Small intestine (tissue), 16 donors: Measurements from ENCODE around the gene DOC2B. TPM values are rescaled to one million over a fixed set of nuclear protein-coding genes. Genes with fewer than 3 reads are reported as not detected.

Experiments
- DNase-seq, 2 donors: peaks; one replicate each; pipeline versions ENCODE4 v3.0.0 to v3.0.0-alpha.2; 2013
- FAIRE-seq: peaks from 2 replicates; lab custom pipeline; 2012; peaks lifted over from hg19 to GRCh38; lab: Jason Lieb, UNC
- H3K27ac ChIP-seq, 3 donors: one replicate each; pipeline ENCODE4 v1.5.1; 2013; ENCODE audit warnings: low read length in 2 of 3, mild to moderate bottlenecking in 2 of 3, control low read depth in 1 of 3, inconsistent platforms in 1 of 3, low read depth in 1 of 3, moderate library complexity in 1 of 3
- H3K27me3 ChIP-seq, 3 donors: one replicate each; pipeline ENCODE4 v1.6.1; 2013; ENCODE audit warnings: low read length in 3 of 3, inconsistent platforms in 1 of 3; ENCODE audit not compliant: control insufficient read depth in 3 of 3, insufficient read depth in 3 of 3
- H3K36me3 ChIP-seq, 3 donors: one replicate each; pipeline ENCODE4 v1.6.1; 2013; ENCODE audit warnings: low read length in 3 of 3, inconsistent platforms in 1 of 3, low read depth in 1 of 3, mild to moderate bottlenecking in 1 of 3, moderate library complexity in 1 of 3; ENCODE audit not compliant: control insufficient read depth in 3 of 3, insufficient read depth in 2 of 3
- H3K4me1 ChIP-seq, 3 donors: one replicate each; pipeline ENCODE4 v1.6.1; 2013; ENCODE audit warnings: low read length in 2 of 3, inconsistent platforms in 1 of 3, low read depth in 1 of 3, mild to moderate bottlenecking in 1 of 3, moderate library complexity in 1 of 3; ENCODE audit not compliant: control insufficient read depth in 3 of 3, insufficient read depth in 2 of 3
- H3K4me3 ChIP-seq, 3 donors: one replicate each; pipeline ENCODE4 v1.5.1; 2013; ENCODE audit warnings: low read length in 3 of 3, control low read depth in 1 of 3, inconsistent platforms in 1 of 3, low read depth in 1 of 3, mild to moderate bottlenecking in 1 of 3, moderate library complexity in 1 of 3
- H3K9me3 ChIP-seq, 2 donors: one replicate each; pipeline ENCODE4 v1.6.1; 2013; ENCODE audit warnings: low read depth in 1 of 2, low read length in 1 of 2; ENCODE audit not compliant: control insufficient read depth in 2 of 2, insufficient read depth in 1 of 2
- WGBS, 3 donors: extraction: QIAGEN DNeasy Blood & Tissue Kit; methylation state at CpG; one replicate each; pipeline ENCODE4 v1.1.7; 2013; 5-methylcytosine and 5-hydroxymethylcytosine counted together
- long read RNA-seq, 10 donors: transcript quantifications; one replicate each; lab custom pipeline, GENCODE V29; 2026
- polyA plus RNA-seq, 4 donors: library from polyadenylated mRNA; stranded (reverse) in 3 of 4; unstranded in 1 of 4; fragments of 200-250 nt in 3 of 4; fragments of 120-200 nt in 1 of 4; gene quantifications; one replicate each; pipeline versions ENCODE4 v1.2.1 to v1.2.3, GENCODE V29; 2013
- donor health status: healthy with polysubstance abuse.
- donor health status: control.
- donor health status: control.
- donor health status: Bipolar disorder and iron deficiency.
- donor health status: healthy.

The DOC2B gene
- polyA plus RNA-seq: 10 to 100 TPM in 1 of 4 donors, 1 to 10 TPM in 1, under 1 TPM in 2; under 0.01 to 12.7 (median 0.91) TPM
- long read RNA-seq, donor 1: 0 reads
- long read RNA-seq, donor 2: 0 reads
- long read RNA-seq, donor 3: 0 reads
- long read RNA-seq, donor 4: 0 reads
- long read RNA-seq, donor 5: 0 reads
- long read RNA-seq, donor 6: 0 reads
- long read RNA-seq, donor 7, full-length matches to known transcripts: 1 of 1 reads
- long read RNA-seq, donor 7, partial matches to known transcripts: 0 of 1 reads
- long read RNA-seq, donor 7, other reads (novel, unspliced or antisense): 0 of 1 reads
- long read RNA-seq, donor 8: 0 reads
- long read RNA-seq, donor 9: 0 reads
- long read RNA-seq, donor 10, full-length matches to known transcripts: 2 of 2 reads
- long read RNA-seq, donor 10, partial matches to known transcripts: 0 of 2 reads
- long read RNA-seq, donor 10, other reads (novel, unspliced or antisense): 0 of 2 reads

- H3K27me3 ChIP-seq: peaks cover 16 to 62% (median 20%) of the 10 kb centered on the region in 3 donors
- WGBS, 3 donors: 4 to 9% (median 4%) methylated on average over 61 to 120 of the region's 120 CpGs
- FAIRE-seq (no peak), DNase-seq (peak; percentile 25 to 54)
- peak within 1 kb of the TSS in 1 of 3 donors; percentile 29 for H3K4me3 ChIP-seq
- no peaks in the 10 kb centered on the region for H3K36me3 ChIP-seq
- H3K9me3 ChIP-seq: no peaks in the 10 kb centered on the region
- peak within 1 kb of the TSS in 1 of 3 donors; percentile 6 for H3K27ac ChIP-seq
- peaks cover 0 to 6% (median 0%) of the 10 kb centered on the region in 3 donors for H3K4me1 ChIP-seq
Measured at GRCh38 chr17:181245-182049, at the start of gene DOC2B. TSS of gene DOC2B (minus strand) at chr17:181650. CDS start at chr17:181479, 171 bp downstream.

- DNase-seq (no peak), FAIRE-seq (no peak)
- peaks cover 0 to 2% (median 0%) of the 10 kb centered on the region in 3 donors for H3K36me3 ChIP-seq
- no peaks in the 10 kb centered on the region for H3K4me1 ChIP-seq
- 87 to 90% (median 89%) methylated on average over 7 of the region's 7 CpGs for WGBS, 3 donors
- H3K9me3 ChIP-seq: no peaks in the 10 kb centered on the region
- no peak overlapping the region for H3K27ac ChIP-seq
- H3K4me3 ChIP-seq: no peak overlapping the region
- H3K27me3 ChIP-seq: no peaks in the 10 kb centered on the region
Measured at GRCh38 chr17:230395-230770, 48.9 kb upstream of the DOC2B start.

DNA sequence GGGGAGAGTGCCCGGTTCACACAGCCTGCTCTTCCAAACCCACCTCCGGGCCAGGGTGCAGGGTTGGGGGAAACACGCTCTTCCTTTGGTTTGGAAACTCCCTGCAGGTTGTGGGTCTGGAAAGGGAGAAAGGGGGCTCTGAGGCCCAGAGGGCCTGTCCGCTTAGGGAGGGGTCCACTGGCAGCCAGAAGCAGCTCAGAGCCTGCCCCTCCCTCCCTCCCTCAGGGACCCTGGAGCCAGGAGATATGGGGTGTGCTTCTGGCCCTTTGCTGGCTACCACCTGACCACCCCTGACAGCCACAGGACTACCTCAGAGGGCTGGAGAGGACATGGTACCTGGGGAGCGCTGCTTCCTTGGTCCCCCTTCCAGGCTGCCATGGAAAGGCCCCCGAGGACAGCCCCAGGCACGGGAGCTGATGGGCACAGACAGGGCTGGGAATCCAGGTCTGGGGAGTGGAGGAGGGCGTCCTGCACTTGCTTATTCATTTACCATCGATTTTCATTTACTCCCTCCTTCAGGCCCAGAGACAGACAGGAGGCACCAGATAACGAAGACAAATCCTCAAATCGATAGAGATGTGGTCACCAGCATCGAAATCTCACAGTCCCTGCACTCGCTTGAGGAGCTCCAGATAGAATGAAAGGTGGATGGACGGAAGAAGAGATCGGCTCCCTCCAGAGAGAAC, 48.4 kb upstream of the DOC2B start:
- Histone ChIP-seq H3K27ac (no peak overlapping the region), H3K9me3 (no peaks in the 10 kb centered on the region), H3K36me3 (peaks cover 0 to 2% (median 0%) of the 10 kb centered on the region in 3 donors), H3K4me1 (no peaks in the 10 kb centered on the region), H3K27me3 (no peaks in the 10 kb centered on the region), H3K4me3 (no peak overlapping the region)
- WGBS, 3 donors: 87 to 93% (median 90%) methylated on average over 15 of the region's 15 CpGs
- FAIRE-seq (no peak), DNase-seq (no peak)

DNA sequence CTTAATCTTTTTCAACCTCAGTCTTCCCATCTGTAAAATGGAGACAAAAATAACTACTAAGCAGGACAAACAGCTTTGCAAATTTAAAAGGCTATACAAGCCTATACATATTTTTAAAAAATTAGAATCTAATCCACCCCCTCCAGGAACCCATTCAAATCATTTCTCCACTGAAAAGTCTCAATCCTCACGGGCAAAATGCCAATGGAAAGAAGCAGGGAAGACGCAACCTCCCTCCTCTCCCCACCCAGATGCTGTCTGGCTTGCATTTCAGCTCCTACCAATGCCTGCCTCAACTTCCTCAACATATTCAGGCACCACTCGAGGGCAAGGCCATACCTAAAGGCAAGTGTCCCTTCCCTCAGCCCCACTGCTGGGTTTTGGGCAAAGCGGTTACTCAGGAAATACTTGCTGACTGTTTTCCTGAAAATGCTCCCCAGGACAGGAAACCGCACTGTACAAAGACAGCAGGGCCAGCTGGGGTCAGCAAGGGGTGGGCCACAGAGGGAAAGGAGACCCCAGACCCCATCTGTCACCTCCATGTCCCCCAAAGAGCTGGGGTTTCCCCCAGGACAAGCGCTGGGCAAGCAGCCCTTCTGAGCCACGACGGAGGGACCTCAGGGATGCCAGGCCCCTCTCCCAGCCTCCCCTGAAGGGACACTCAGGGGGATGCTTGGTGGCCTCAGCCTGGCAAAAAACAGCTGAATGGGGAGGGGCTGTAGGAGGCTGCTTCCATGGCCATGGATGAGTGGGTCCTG, 47.7 kb upstream of the DOC2B start:
- Histone ChIP-seq H3K36me3 (peaks cover 0 to 2% (median 0%) of the 10 kb centered on the region in 3 donors), H3K27ac (no peak overlapping the region), H3K4me1 (no peaks in the 10 kb centered on the region), H3K27me3 (no peaks in the 10 kb centered on the region), H3K4me3 (no peak overlapping the region), H3K9me3 (no peaks in the 10 kb centered on the region)
- no peak for FAIRE-seq
- no peak for DNase-seq
- 68 to 89% (median 88%) methylated on average over 8 of the region's 8 CpGs for WGBS, 3 donors

- FAIRE-seq: no peak
- no peaks in the 10 kb centered on the region for H3K4me1 ChIP-seq
- H3K27ac ChIP-seq: no peak overlapping the region
- H3K4me3 ChIP-seq: no peak overlapping the region
- WGBS, 3 donors: 85 to 90% (median 89%) methylated on average over 19 of the region's 19 CpGs
- H3K9me3 ChIP-seq: no peaks in the 10 kb centered on the region
- no peak for DNase-seq
- H3K27me3 ChIP-seq: no peaks in the 10 kb centered on the region
- peaks cover 0 to 2% (median 0%) of the 10 kb centered on the region in 3 donors for H3K36me3 ChIP-seq
Measured at GRCh38 chr17:227946-228615, 46.6 kb upstream of the DOC2B start.

- DNase-seq (no peak), FAIRE-seq (no peak)
- Histone ChIP-seq H3K4me3 (no peak overlapping the region), H3K9me3 (no peaks in the 10 kb centered on the region), H3K4me1 (no peaks in the 10 kb centered on the region), H3K27ac (no peak overlapping the region), H3K27me3 (no peaks in the 10 kb centered on the region), H3K36me3 (no peaks in the 10 kb centered on the region)
- WGBS, 3 donors: 68 to 84% (median 76%) methylated on average over 15 of the region's 15 CpGs
Measured at GRCh38 chr17:227078-227945, 45.9 kb upstream of the DOC2B start.
